Measurements from ENCODE around the gene SORL1.
A peak's percentile ranks its signal among the peaks of the same experiment; 100 is the strongest.

Gene SORL1

DNA sequence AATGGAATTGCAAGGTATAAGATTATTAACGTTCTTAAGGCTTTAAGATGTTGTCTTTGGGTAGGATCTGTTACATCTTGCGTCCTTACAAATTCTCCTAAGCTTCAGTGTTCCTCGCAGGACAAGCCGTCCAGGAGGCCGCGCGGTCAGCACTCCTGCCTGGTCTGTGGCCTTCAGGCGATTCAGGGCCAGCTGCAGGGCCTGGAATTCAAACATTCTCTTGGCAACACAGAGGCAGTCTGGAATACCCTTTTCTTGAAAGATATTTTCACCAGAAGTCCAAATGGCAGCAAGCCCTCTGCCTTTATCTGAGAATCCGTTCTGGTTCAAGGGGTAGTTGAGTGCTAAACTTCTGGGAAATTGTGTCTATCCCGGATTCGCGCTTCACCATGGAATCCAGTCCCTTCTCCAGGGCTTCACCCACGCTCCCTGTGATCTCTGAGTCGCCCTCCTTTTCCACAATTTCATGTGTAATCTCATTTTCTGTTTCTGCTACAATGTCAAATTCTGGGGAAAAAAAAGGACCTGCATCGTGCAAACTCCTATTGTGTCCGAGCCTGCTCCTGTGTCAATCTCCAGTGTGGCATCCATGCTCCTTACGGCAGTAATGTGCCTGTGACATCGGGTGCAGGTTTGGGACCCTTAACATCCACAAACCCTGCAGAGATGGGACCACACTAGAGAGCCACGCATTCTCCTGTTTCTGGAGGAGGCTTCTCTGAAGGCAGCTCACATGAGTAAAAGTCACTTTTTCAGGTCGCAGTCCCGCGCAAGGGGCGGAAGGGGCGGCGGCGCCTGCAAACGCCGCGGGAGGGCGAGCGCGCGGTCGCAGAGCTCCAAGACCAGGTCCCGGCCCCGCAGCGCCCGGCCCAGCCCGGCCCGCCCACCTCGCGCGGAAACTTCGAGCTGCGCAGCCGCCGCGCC, 25.4 kb upstream of the SORL1 start:
- peak in 1 of 2 donors; percentile 30 for DNase-seq (ENCODE audit: low read depth in 1 of 2, low spot score in 1 of 2)

- no peak for DNase-seq (ENCODE audit: low read depth in 1 of 2, low spot score in 1 of 2)
Observed at GRCh38 chr11:121427400-121427744, 24.7 kb upstream of the SORL1 start.

DNA sequence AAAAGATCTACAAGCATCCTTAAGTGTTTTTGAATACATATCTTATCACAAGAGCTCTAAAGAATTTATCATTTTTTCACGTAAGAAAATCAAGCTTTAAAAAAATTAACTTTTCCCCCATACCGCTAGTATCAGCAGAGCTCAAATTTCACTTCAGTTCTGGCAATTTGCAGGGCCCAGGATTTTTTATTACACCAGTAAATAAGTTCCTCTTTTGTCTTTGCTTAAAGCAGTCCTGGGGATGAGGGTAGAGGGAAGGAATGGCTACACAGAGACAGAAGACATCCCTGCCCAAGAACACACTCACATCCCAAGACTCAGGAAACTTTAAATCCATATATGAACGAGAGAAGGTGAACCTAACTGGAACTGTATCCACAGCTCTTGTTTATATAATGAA, 22.6 kb upstream of the SORL1 start:
- DNase-seq (ENCODE audit: low read depth in 1 of 2, low spot score in 1 of 2): no peak

GRCh38 chr11:121431820-121432526, 20.1 kb upstream of the SORL1 start:
- DNase-seq (ENCODE audit: low read depth in 1 of 2, low spot score in 1 of 2): no peak

GRCh38 chr11:121435132-121435531, 17.0 kb upstream of the SORL1 start:
- DNase-seq (ENCODE audit: low read depth in 1 of 2, low spot score in 1 of 2): no peak

DNA sequence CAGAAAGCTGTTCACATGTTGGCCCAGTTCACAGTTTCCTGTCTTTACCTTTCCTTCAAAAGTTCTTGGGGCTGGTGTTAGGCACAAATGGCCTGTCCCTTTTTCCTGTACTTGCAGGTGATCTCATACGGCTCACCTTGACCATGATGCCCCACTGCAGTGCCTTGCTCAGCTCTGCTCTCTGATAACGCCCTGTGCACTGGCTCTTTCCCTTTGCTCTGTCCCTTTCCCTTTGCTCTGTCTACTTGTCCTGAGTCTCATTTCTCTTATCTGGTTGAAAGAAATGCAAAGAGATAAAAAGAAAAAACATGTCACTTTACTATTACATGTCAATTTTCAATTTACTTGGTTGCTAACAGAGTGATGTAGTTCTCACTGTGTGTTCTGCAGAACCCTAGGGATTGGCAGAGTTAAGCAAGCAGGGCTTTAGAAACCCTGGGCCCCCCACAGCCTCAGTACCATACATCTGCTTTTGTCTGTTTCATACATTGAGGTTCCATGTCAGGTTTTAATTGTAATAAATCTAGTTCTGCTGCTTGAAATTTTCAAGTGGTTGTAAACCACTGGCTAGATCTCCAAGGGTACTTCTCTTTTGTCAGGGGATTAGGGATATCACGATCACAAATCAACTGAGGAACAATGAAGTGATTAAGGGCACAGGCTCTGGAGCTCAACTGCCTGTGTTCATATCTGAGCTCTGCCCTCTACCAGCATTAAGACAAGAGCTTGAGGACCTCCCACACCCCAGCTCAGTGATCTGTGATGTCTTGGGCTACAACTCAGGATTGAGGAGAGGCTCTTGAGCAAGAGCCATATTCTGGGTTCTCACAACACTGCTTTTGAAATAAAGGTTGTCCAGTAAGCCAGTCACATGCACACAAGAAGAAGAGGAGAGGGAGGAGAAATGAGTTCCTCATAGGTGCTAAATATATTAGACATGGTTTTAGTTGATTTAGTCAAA, 16.3 kb upstream of the SORL1 start:
- no peak for DNase-seq (ENCODE audit: low read depth in 1 of 2, low spot score in 1 of 2)

DNA sequence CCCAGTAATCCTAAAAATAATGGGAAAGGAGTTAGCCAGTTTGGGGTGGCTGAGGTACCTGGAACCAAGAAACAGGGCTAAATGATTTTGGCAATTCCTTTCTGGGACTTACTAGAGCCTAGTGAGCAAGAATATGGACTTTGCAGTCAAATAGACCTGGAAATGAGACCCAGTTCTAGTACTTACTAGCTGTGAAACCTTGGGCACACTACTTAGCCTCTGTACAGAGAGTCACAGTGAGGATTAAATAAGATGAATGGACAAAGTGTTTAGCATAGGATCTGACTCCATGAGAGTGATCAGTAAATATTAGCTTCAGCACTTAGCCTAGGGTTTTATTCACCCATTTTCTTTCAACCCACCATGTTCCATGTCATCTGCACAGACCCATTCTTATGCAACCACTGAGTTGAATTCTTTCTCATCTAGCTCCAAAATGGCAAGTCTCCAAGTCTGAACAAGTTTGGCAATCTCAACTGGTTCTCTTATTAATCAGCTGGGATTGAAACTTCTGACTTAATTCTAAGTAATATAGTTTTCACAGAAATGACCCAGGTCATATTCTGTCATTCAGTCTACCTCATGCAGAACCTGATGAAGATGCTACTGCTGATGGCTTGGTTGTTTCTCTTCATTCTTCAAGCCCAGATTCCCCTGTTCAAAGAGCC, 15.0 kb upstream of the SORL1 start:
- no peak for DNase-seq (ENCODE audit: low read depth in 1 of 2, low spot score in 1 of 2)

DNA sequence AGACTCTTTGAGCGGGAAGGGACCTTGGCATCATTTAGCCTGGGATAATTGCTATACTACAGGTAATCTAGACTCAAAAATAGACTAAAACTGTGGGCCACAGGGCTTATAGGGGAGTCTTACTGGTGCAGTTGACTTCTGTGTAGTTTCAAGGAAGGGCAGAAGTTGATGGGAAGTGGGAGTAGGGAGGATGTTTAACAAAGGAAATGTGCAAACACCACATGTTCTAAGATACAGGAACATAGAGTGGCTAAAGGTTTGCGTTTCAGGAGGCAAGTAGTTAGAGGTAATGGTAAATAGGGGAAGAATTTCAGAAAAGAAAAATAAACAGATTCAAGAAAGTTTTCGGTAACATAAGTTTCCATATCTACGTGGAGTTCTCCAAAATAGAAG, 14.4 kb upstream of the SORL1 start:
- DNase-seq (ENCODE audit: low read depth in 1 of 2, low spot score in 1 of 2): no peak

DNA sequence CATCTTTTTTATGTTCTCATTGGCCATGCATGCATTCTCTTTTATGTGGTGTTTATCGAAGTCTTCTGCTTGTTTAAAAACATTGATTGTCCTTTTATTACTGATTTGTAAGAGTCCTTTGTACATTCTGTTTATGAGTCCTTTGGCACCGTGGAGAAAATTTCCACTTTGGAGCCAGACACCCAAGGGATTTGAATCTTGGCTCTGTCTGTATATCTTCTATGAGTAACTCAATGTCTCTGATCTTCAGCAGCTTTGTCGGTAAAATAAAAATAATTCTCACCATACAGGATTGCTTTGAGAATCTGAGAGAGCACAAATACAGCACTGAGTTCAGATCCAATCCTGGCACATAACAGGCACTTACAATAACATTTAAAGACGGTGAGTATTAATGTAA, 12.8 kb upstream of the SORL1 start:
- DNase-seq (ENCODE audit: low read depth in 1 of 2, low spot score in 1 of 2): no peak

- DNase-seq (ENCODE audit: low read depth in 1 of 2, low spot score in 1 of 2): no peak
Observed at GRCh38 chr11:121439759-121440158, 12.4 kb upstream of the SORL1 start.

- no peak for DNase-seq (ENCODE audit: low read depth in 1 of 2, low spot score in 1 of 2)
Observed at GRCh38 chr11:121441521-121441920, 10.6 kb upstream of the SORL1 start.

GRCh38 chr11:121443688-121444275, 8.3 kb upstream of the SORL1 start:
- DNase-seq (ENCODE audit: low read depth in 1 of 2, low spot score in 1 of 2): no peak

GRCh38 chr11:121444526-121444925, 7.6 kb upstream of the SORL1 start:
- DNase-seq (ENCODE audit: low read depth in 1 of 2, low spot score in 1 of 2): no peak

DNA sequence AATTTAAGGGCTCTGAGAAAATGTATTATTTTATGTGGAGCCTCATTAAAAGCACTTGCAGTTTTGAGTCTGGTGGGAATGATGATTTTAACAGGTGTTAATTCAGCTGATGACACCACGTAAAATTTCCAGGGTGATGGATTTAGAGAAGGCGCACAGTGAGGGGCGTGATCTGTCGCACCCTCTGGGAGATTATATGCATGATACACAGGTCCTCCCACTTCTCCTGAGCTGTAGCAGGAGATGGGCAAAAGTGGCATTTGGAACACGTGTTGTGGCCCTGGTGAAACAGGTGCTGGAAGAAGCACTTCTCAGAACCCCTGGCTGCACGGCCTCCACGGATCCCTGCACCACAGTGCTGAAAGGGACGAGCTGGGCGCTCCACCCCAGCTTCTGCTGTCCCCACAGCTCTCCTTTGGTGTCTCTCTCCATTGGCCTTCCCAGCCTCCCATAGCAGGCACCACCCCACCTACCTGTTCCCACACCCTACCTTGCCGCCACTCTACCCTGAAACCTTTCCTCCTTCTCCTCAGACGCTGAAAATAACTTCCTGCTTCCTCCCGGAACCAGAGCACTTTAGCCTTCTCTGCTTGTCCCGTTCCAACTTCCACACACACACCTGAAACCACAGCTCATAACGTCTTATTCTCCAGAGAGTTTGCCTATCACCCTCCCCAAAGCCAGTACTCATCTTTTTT, 6.9 kb upstream of the SORL1 start:
- DNase-seq (ENCODE audit: low read depth in 1 of 2, low spot score in 1 of 2): no peak

GRCh38 chr11:121446752-121447156, 5.4 kb upstream of the SORL1 start:
- no peak for DNase-seq (ENCODE audit: low read depth in 1 of 2, low spot score in 1 of 2)

DNA sequence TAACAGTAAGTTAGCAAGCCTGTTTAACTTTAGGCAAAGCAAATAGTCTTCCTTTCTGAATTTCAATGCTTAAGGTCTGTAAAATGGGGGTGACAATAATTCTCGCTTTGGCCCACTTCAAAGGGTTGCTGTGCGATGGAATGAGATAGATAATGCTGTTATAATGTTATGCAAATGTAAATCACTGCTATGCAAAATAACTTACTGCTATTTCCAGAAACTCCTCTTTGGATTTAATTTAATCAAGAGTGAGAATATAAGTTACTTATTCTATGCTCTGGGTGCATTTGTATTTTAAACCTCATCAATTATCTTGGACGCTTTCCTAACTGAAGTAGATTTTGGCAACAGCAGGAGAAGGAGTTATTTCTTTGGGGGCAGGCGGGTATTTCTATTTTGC, 4.1 kb upstream of the SORL1 start:
- DNase-seq (ENCODE audit: low read depth in 1 of 2, low spot score in 1 of 2): no peak

- no peak for DNase-seq (ENCODE audit: low read depth in 1 of 2, low spot score in 1 of 2)
Observed at GRCh38 chr11:121448431-121448941, 3.6 kb upstream of the SORL1 start.

- DNase-seq (ENCODE audit: low read depth in 1 of 2, low spot score in 1 of 2): no peak
Observed at GRCh38 chr11:121449123-121449522, 3.0 kb upstream of the SORL1 start.

GRCh38 chr11:121449626-121450025, 2.5 kb upstream of the SORL1 start:
- no peak for DNase-seq (ENCODE audit: low read depth in 1 of 2, low spot score in 1 of 2)

DNA sequence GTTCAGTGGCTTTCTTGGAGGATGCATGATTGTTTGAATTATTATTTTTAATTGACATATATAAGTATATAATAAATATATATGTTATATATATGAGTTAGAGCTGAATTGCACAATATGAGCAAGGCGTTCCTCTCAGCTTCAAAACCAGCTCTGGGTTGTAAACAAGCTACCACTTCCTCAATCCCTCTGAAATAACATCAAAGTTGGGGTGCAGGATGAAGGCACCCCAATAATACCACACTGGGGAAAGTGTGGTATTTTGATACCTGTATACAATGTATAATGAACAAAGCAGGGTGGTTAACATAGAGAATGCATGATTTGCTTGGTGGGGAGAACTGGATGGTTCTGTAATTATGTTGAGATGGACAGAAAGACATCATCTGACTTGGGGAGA, 1.7 kb upstream of the SORL1 start:
- DNase-seq (ENCODE audit: low read depth in 1 of 2, low spot score in 1 of 2): no peak

Data from activated T-helper 1 cell treated with anti-CD3 and anti-CD28 coated beads, Interleukin-2, amount 50 U/mL, for 16 hours (primary cell).